ENCODE data around the gene PDCD1.

The PDCD1 gene

GRCh38 chr2:241895427-241895711 lies 36.7 kb upstream of the PDCD1 start:
- no peak for DNase-seq

GRCh38 chr2:241894681-241895426 lies 36.2 kb upstream of the PDCD1 start:
- no peak for DNase-seq

GRCh38 chr2:241894056-241894641 lies 35.5 kb upstream of the PDCD1 start:
- no peak for DNase-seq

GRCh38 chr2:241893265-241893664 lies 34.6 kb upstream of the PDCD1 start:
- no peak for DNase-seq

- no peak for DNase-seq
Observed at GRCh38 chr2:241892299-241893137, 33.8 kb upstream of the PDCD1 start.

- DNase-seq = no peak
Observed at GRCh38 chr2:241891988-241892298, 33.2 kb upstream of the PDCD1 start.

GRCh38 chr2:241891315-241891987 lies 32.8 kb upstream of the PDCD1 start:
- DNase-seq = peak; percentile 52

GRCh38 chr2:241890524-241891235 lies 32.0 kb upstream of the PDCD1 start:
- peak; percentile 81 for DNase-seq

GRCh38 chr2:241888641-241889040 lies 29.9 kb upstream of the PDCD1 start:
- no peak for DNase-seq

GRCh38 chr2:241887806-241888522 lies 29.3 kb upstream of the PDCD1 start:
- no peak for DNase-seq

- DNase-seq = no peak
Observed at GRCh38 chr2:241886840-241887447, 28.2 kb upstream of the PDCD1 start.

- no peak for DNase-seq
Observed at GRCh38 chr2:241885946-241886643, 27.4 kb upstream of the PDCD1 start.

- DNase-seq = no peak
Observed at GRCh38 chr2:241885291-241885945, 26.7 kb upstream of the PDCD1 start.

- no peak for DNase-seq
Observed at GRCh38 chr2:241884951-241885290, 26.2 kb upstream of the PDCD1 start.

- DNase-seq = no peak
Observed at GRCh38 chr2:241882091-241882625, 23.5 kb upstream of the PDCD1 start.

GRCh38 chr2:241880311-241881073 lies 21.8 kb upstream of the PDCD1 start:
- DNase-seq = no peak

- DNase-seq = no peak
Observed at GRCh38 chr2:241879326-241879725, 20.6 kb upstream of the PDCD1 start.

- no peak for DNase-seq
Observed at GRCh38 chr2:241877989-241878970, 19.6 kb upstream of the PDCD1 start.
